MCF 10A (cell line): ENCODE measurements around the gene PCCA. TPM values are rescaled to one million over a fixed set of nuclear protein-coding genes. Genes with fewer than 3 reads are reported as not detected.

Experiments
- BruUV-seq: library from RNA; stranded (reverse); fragments of 400-500 nt; replicated peaks from 2 replicates; lab custom pipeline; 2021; lab: Mats Ljungman, UMichigan
- CTCF ChIA-PET: fragments of 300-600 bp; sonication (Branson Sonifier 250); formaldehyde crosslinking; extraction: SDS; loops from one replicate; lab custom pipeline; 2021; ENCODE audit warnings: antibody characterized with exemption, inconsistent platforms; lab: Yijun Ruan, JAX
- POLR2A ChIA-PET: fragments of 300-600, 350-650 bp; sonication (Branson Sonifier 250); formaldehyde crosslinking; extraction: SDS; loops from one replicate; lab custom pipeline; 2020; ENCODE audit warnings: antibody characterized with exemption, inconsistent platforms; lab: Yijun Ruan, JAX
- DNase-seq: peaks from one replicate; pipeline ENCODE4 v3.0.0-alpha.2; 2018; ENCODE audit not compliant: unreplicated experiment
- H3K27ac Mint-ChIP-seq: one replicate; pipeline ENCODE4 v1.8.0; 2022; ENCODE audit warnings: mild to moderate bottlenecking, low read depth, mixed read lengths; ENCODE audit not compliant: unreplicated experiment
- H3K27me3 Mint-ChIP-seq: one replicate; pipeline ENCODE4 v1.8.0; 2022; ENCODE audit warnings: mixed read lengths; ENCODE audit not compliant: insufficient read depth, unreplicated experiment
- H3K36me3 Mint-ChIP-seq: one replicate; pipeline ENCODE4 v1.8.0; 2022; ENCODE audit warnings: mild to moderate bottlenecking, moderate library complexity, mixed read lengths; ENCODE audit not compliant: insufficient read depth, unreplicated experiment
- H3K4me1 Mint-ChIP-seq: one replicate; pipeline ENCODE4 v1.8.0; 2022; ENCODE audit warnings: mixed read lengths; ENCODE audit not compliant: insufficient read depth, unreplicated experiment
- H3K4me3 Mint-ChIP-seq: one replicate; pipeline ENCODE4 v1.8.0; 2022; ENCODE audit warnings: mild to moderate bottlenecking, moderate library complexity, mixed read lengths; ENCODE audit not compliant: unreplicated experiment
- H3K9me3 Mint-ChIP-seq: one replicate; pipeline ENCODE4 v1.8.0; 2022; ENCODE audit warnings: mixed read lengths; ENCODE audit not compliant: unreplicated experiment
- CTCF ChIP-seq: fragments of 200-600 bp; IDR thresholded peaks from one replicate; pipeline ENCODE4 v1.8.0; 2022; ENCODE audit warnings: antibody characterized with exemption, mild to moderate bottlenecking; ENCODE audit not compliant: unreplicated experiment
- intact Hi-C: fragments of 100-400 bp; cut with micrococcal nuclease; formaldehyde crosslinking; loops from 2 replicates; pipeline ENCODE4 v1.14.1; 2022
- total RNA-seq: library from RNA; stranded (reverse); gene quantifications from 2 replicates; pipeline ENCODE4 v1.2.3, GENCODE V29; 2022

The PCCA gene
- total RNA-seq, 1 experiment from 2014 or later: 23.4 TPM

- ChIA-PET CTCF (interaction anchor here (0.5 to 3.7 kb wide), 33 partner anchors 11 to 762 kb away, joined by 3 to 59 read pairs (median 4); no protein-coding TSS in a partner anchor), POLR2A (interaction anchor here (0.7 to 1.5 kb wide), 4 partner anchors 21 to 193 kb away, joined by 3 to 6 read pairs (median 5); partner anchors contain the start of gene PCCA)
- H3K27ac Mint-ChIP-seq: no peak overlapping the region
- no peaks in the 10 kb centered on the region for H3K9me3 Mint-ChIP-seq
- intact Hi-C loops: loop anchor here (1.0 to 10.0 kb wide), 7 partner anchors 146 to 790 kb away; partner anchors contain the start of genes PCCA and ZIC2
- peaks cover 6% of the 10 kb centered on the region for H3K4me1 Mint-ChIP-seq
- no peak for DNase-seq
- no peaks in the 10 kb centered on the region for H3K27me3 Mint-ChIP-seq
- no peak for TF ChIP-seq CTCF
- no peak overlapping the region for H3K4me3 Mint-ChIP-seq
- no TSS peak for BruUV-seq
- no peaks in the 10 kb centered on the region for H3K36me3 Mint-ChIP-seq
Observed at GRCh38 chr13:100234524-100235136, 145.7 kb downstream of the PCCA start.

- DNase-seq: peak; percentile 75
- intact Hi-C loops: loop anchor here (1.0 to 10.0 kb wide), 7 partner anchors 147 to 791 kb away; partner anchors contain the start of genes PCCA and ZIC2
- Mint-ChIP-seq H3K9me3 (no peaks in the 10 kb centered on the region), H3K4me3 (peak overlapping the region; percentile 26), H3K27ac (no peak overlapping the region), H3K4me1 (peaks cover 14% of the 10 kb centered on the region), H3K27me3 (no peaks in the 10 kb centered on the region), H3K36me3 (no peaks in the 10 kb centered on the region)
- no TSS peak for BruUV-seq
- ChIA-PET POLR2A (interaction anchor here (0.9 to 1.5 kb wide), 3 partner anchors 20 to 194 kb away, joined by 3 to 6 read pairs (median 6); partner anchors contain the start of gene PCCA), CTCF (interaction anchor here (0.6 to 3.7 kb wide), 32 partner anchors 11 to 590 kb away, joined by 3 to 28 read pairs (median 4); partner anchors contain the start of gene PCCA)
- peak; percentile 68 for TF ChIP-seq CTCF
Observed at GRCh38 chr13:100235311-100235901, 146.5 kb downstream of the PCCA start.

GRCh38 chr13:100240109-100240779 lies 151.4 kb downstream of the PCCA start:
- ChIA-PET POLR2A (no interaction called here), CTCF (interaction anchor here (0.6 to 1.8 kb wide), 3 partner anchors 251 to 561 kb away, joined by 3 to 15 read pairs (median 3); no protein-coding TSS in a partner anchor)
- DNase-seq: peak; percentile 4
- BruUV-seq: no TSS peak
- no peak overlapping the region for H3K4me3 Mint-ChIP-seq
- no peak for TF ChIP-seq CTCF
- no peaks in the 10 kb centered on the region for H3K27me3 Mint-ChIP-seq
- peaks cover 15% of the 10 kb centered on the region for H3K4me1 Mint-ChIP-seq
- H3K36me3 Mint-ChIP-seq: peaks cover 4% of the 10 kb centered on the region
- H3K9me3 Mint-ChIP-seq: no peaks in the 10 kb centered on the region
- H3K27ac Mint-ChIP-seq: no peak overlapping the region
- intact Hi-C loops: no loop called here

- H3K27me3 Mint-ChIP-seq: no peaks in the 10 kb centered on the region
- CTCF ChIA-PET: no interaction called here
- POLR2A ChIA-PET: no interaction called here
- no peak overlapping the region for H3K27ac Mint-ChIP-seq
- no peaks in the 10 kb centered on the region for H3K9me3 Mint-ChIP-seq
- intact Hi-C loops: no loop called here
- no peak for TF ChIP-seq CTCF
- no TSS peak for BruUV-seq
- DNase-seq: no peak
- peaks cover 10% of the 10 kb centered on the region for H3K4me1 Mint-ChIP-seq
- peaks cover 11% of the 10 kb centered on the region for H3K36me3 Mint-ChIP-seq
- H3K4me3 Mint-ChIP-seq: no peak overlapping the region
Observed at GRCh38 chr13:100244431-100244830, 155.5 kb downstream of the PCCA start.
